Measurements from ENCODE around the gene RNASEH1.
"Not testable (repeated sequence)": the region's sequence is repeated elsewhere in the genome, so short reads cannot be mapped to it uniquely, and the experiment has no call there.

The RNASEH1 gene

GRCh38 chr2:3574155-3574554 is 16.0 kb upstream of the RNASEH1 start:
- no peak for TF ChIP-seq CTCF (IDR thresholded peaks at IDR 0.05; ENCODE audit: low read depth, low read length, missing control alignments)
- H3K4me3 ChIP-seq (ENCODE audit: low read depth, low read length) = no peak overlapping the region
- no peak for DNase-seq (ENCODE audit: low read depth)

GRCh38 chr2:3572620-3573019 is 14.5 kb upstream of the RNASEH1 start:
- no peak overlapping the region for H3K4me3 ChIP-seq (ENCODE audit: low read depth, low read length)
- peak; percentile 8 for TF ChIP-seq CTCF (IDR thresholded peaks at IDR 0.05; ENCODE audit: low read depth, low read length, missing control alignments)
- no peak for DNase-seq (ENCODE audit: low read depth)

- TF ChIP-seq CTCF (IDR thresholded peaks at IDR 0.05; ENCODE audit: low read depth, low read length, missing control alignments) = no peak
- no peak overlapping the region for H3K4me3 ChIP-seq (ENCODE audit: low read depth, low read length)
- no peak for DNase-seq (ENCODE audit: low read depth)
Measured at GRCh38 chr2:3571284-3571683, 13.2 kb upstream of the RNASEH1 start.

GRCh38 chr2:3569656-3570055 is 11.5 kb upstream of the RNASEH1 start:
- DNase-seq (ENCODE audit: low read depth); H3K4me3 ChIP-seq (ENCODE audit: low read depth, low read length): not testable (repeated sequence)

- TF ChIP-seq CTCF (IDR thresholded peaks at IDR 0.05; ENCODE audit: low read depth, low read length, missing control alignments) = no peak
- H3K4me3 ChIP-seq (ENCODE audit: low read depth, low read length) = no peak overlapping the region
- DNase-seq (ENCODE audit: low read depth) = no peak
Measured at GRCh38 chr2:3566806-3567205, 8.7 kb upstream of the RNASEH1 start.

- H3K4me3 ChIP-seq (ENCODE audit: low read depth, low read length) = no peak overlapping the region
- no peak for TF ChIP-seq CTCF (IDR thresholded peaks at IDR 0.05; ENCODE audit: low read depth, low read length, missing control alignments)
Measured at GRCh38 chr2:3565117-3565516, 7.0 kb upstream of the RNASEH1 start.

GRCh38 chr2:3563521-3563976 is 5.4 kb upstream of the RNASEH1 start:
- no peak for TF ChIP-seq CTCF (IDR thresholded peaks at IDR 0.05; ENCODE audit: low read depth, low read length, missing control alignments)
- peak; percentile 44 for DNase-seq (ENCODE audit: low read depth)
- H3K4me3 ChIP-seq (ENCODE audit: low read depth, low read length) = peak overlapping the region; percentile 43

More at GRCh38 chr2:3565117-3565516, 7.0 kb upstream of the RNASEH1 start:
- no peak for DNase-seq (ENCODE audit: low read depth)

Data from GM12864 (cell line).